ENCODE measurements around the gene COA3.
"Not testable (repeated sequence)": the region's sequence is repeated elsewhere in the genome, so short reads cannot be mapped to it uniquely, and the experiment has no call there.

The COA3 gene

GRCh38 chr17:42772945-42773289 lies 25.6 kb downstream of the COA3 start:
- no peak for DNase-seq (ENCODE audit: low read depth)
- TF ChIP-seq CTCF (IDR thresholded peaks at IDR 0.05; ENCODE audit: low read depth, low read length) (no peak), MYC (IDR thresholded peaks at IDR 0.05; ENCODE audit: low read depth, low read length) (no peak), POLR2A (IDR thresholded peaks at IDR 0.05; ENCODE audit: extremely low read depth, insufficient read length) (no peak), MAX (IDR thresholded peaks at IDR 0.05; ENCODE audit: low read depth, low read length) (no peak)
- H3K4me3 ChIP-seq (ENCODE audit: low read depth, low read length): peak overlapping the region; percentile 92

DNA sequence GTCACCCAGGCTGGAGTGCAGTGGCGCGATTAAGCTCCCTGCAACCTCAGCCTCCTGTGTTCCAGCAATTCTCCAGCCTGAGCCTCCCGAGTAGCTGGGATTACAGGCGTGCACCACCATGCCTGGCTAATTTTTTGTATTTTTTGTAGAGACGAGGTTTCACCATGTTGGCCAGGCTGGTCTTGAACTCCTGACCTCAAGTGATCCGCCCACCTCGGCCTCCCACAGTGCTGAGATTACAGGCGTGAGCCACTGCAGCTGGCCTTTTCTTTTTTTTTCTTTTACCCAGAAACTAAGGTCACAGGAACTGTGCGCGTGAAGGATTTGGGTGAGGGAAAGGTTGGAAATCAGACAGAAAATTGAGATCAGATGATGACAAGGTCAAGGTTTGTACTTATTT lies 28.5 kb downstream of the COA3 start:
- H3K4me3 ChIP-seq (ENCODE audit: low read depth, low read length); DNase-seq (ENCODE audit: low read depth): not testable (repeated sequence)

GRCh38 chr17:42768006-42768405 lies 30.5 kb downstream of the COA3 start:
- DNase-seq (ENCODE audit: low read depth); H3K4me3 ChIP-seq (ENCODE audit: low read depth, low read length): not testable (repeated sequence)

GRCh38 chr17:42767512-42767911 lies 31.0 kb downstream of the COA3 start:
- DNase-seq (ENCODE audit: low read depth): no peak
- no peak overlapping the region for H3K4me3 ChIP-seq (ENCODE audit: low read depth, low read length)
- TF ChIP-seq MAX (IDR thresholded peaks at IDR 0.05; ENCODE audit: low read depth, low read length) (no peak), CTCF (IDR thresholded peaks at IDR 0.05; ENCODE audit: low read depth, low read length) (no peak), POLR2A (IDR thresholded peaks at IDR 0.05; ENCODE audit: extremely low read depth, insufficient read length) (no peak), MYC (IDR thresholded peaks at IDR 0.05; ENCODE audit: low read depth, low read length) (no peak)

DNA sequence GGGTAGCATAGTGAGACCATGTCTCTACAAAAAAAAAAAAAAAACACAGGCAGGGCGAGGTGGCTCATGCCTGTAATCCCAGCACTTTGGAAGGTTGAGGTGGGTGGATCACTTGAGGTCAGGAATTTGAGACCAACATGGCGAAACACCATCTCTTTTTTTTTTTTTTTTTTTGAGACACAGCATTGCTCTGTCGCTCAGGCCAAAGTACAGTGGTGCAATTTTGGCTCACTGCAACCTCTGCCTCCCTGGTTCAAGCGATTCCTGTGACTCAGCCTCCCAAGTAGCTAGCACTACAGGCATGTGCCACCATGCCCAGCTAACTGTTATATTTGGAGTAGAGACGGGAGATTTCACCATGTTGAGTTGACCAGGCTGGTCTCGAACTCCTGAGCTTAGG lies 32.4 kb downstream of the COA3 start:
- H3K4me3 ChIP-seq (ENCODE audit: low read depth, low read length): no peak overlapping the region
- no peak for TF ChIP-seq POLR2A (IDR thresholded peaks at IDR 0.05; ENCODE audit: extremely low read depth, insufficient read length)
- no peak for TF ChIP-seq MYC (IDR thresholded peaks at IDR 0.05; ENCODE audit: low read depth, low read length)
- TF ChIP-seq MAX (IDR thresholded peaks at IDR 0.05; ENCODE audit: low read depth, low read length): no peak
- no peak for TF ChIP-seq CTCF (IDR thresholded peaks at IDR 0.05; ENCODE audit: low read depth, low read length)
- no peak for DNase-seq (ENCODE audit: low read depth)

- DNase-seq (ENCODE audit: low read depth): no peak
- H3K4me3 ChIP-seq (ENCODE audit: low read depth, low read length): no peak overlapping the region
- TF ChIP-seq CTCF (IDR thresholded peaks at IDR 0.05; ENCODE audit: low read depth, low read length): no peak
- TF ChIP-seq POLR2A (IDR thresholded peaks at IDR 0.05; ENCODE audit: extremely low read depth, insufficient read length): no peak
- no peak for TF ChIP-seq MYC (IDR thresholded peaks at IDR 0.05; ENCODE audit: low read depth, low read length)
- TF ChIP-seq MAX (IDR thresholded peaks at IDR 0.05; ENCODE audit: low read depth, low read length): no peak
Observed at GRCh38 chr17:42761638-42762037, 36.9 kb downstream of the COA3 start.

DNA sequence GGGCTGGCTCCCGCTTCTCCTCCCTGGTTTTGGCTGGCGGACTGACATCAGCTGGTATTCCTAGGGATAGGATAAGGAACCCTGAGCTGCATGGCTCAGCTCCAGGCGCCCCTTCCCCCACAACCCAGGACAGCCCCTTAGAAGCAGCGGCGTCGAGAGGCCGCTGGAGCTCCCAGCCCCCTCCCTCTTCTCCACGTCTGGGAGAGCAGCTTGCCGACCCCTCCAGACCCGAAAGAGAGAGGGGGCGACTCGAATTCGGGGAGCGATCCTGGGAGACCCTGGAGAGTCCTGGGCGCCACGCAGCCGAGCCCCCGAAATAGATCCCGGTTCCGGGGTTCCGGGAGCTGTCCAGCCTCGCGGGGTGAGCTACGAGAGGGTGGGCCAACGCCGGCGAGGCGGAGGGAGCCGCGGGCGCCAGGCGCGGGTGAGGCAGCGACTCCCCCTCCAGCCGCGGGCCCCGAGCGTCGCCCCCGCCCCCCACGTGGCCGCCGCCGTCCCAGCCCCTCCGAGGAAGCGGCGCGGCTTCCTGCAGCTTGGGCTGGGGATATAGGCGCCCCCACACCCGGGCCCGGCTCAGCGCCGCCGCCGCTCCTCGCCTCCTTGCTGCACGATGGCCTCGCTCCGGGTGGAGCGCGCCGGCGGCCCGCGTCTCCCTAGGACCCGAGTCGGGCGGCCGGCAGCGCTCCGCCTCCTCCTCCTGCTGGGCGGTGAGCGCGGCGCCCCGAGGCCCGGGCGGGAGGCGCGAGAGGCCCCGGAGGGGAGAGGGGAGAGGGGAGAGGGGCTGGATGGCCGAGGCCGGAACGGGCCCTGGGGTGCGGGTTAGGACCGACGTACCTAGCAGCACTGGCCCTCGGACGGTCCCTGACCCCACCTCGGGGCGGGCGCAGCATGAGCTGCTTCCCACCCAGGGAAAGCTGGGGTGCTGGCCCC lies 37.6 kb downstream of the COA3 start, which contains the start of gene RAMP2:
Gene RAMP2 (plus strand): TSS at position 576 of the 930 bp plus-strand sequence. CDS start 35 bp downstream, at position 611.
- no peak for TF ChIP-seq CTCF (IDR thresholded peaks at IDR 0.05; ENCODE audit: low read depth, low read length)
- peak; percentile 52 for DNase-seq (ENCODE audit: low read depth)
- H3K4me3 ChIP-seq (ENCODE audit: low read depth, low read length): no peak within 1 kb of the TSS

Data from NB4 (cell line).